NCI-H2081 (cell line): Measurements from ENCODE around the gene CAMKV.
A peak's percentile ranks its signal among the peaks of the same experiment; 100 is the strongest.

ENCODE experiments used
- DNase-seq, 2 experiments: peaks; one replicate each; lab custom pipeline; 2025; lab: John Stamatoyannopoulos, UW

The CAMKV gene

GRCh38 chr3:49896345-49896744 lies 26.6 kb upstream of the CAMKV start:
- no peak for DNase-seq

- no peak for DNase-seq
Observed at GRCh38 chr3:49895791-49896190, 26.1 kb upstream of the CAMKV start.

GRCh38 chr3:49889296-49889695 lies 19.6 kb upstream of the CAMKV start:
- DNase-seq = no peak

- no peak for DNase-seq
Observed at GRCh38 chr3:49886922-49887265, 17.2 kb upstream of the CAMKV start.

GRCh38 chr3:49883998-49884397 lies 14.3 kb upstream of the CAMKV start:
- DNase-seq = no peak

- no peak for DNase-seq
Observed at GRCh38 chr3:49882166-49882565, 12.5 kb upstream of the CAMKV start.

- no peak for DNase-seq
Observed at GRCh38 chr3:49880581-49881315, 11.0 kb upstream of the CAMKV start.

GRCh38 chr3:49879721-49880120 lies 10.0 kb upstream of the CAMKV start:
- no peak for DNase-seq

- DNase-seq = no peak
Observed at GRCh38 chr3:49878686-49879085, 9.0 kb upstream of the CAMKV start.

- DNase-seq = no peak
Observed at GRCh38 chr3:49877716-49878115, 8.0 kb upstream of the CAMKV start.

- no peak for DNase-seq
Observed at GRCh38 chr3:49876567-49876966, 6.9 kb upstream of the CAMKV start.

GRCh38 chr3:49873623-49874022 lies 3.9 kb upstream of the CAMKV start:
- no peak for DNase-seq

- DNase-seq = no peak
Observed at GRCh38 chr3:49872801-49873281, 3.1 kb upstream of the CAMKV start.

GRCh38 chr3:49871531-49872153 lies 1.9 kb upstream of the CAMKV start:
- no peak for DNase-seq

GRCh38 chr3:49868862-49869466 lies 742 bp downstream of the CAMKV start:
- DNase-seq = no peak

- no peak for DNase-seq
Observed at GRCh38 chr3:49867871-49868321, 1.8 kb downstream of the CAMKV start.

- DNase-seq = no peak
Observed at GRCh38 chr3:49867400-49867799, 2.3 kb downstream of the CAMKV start.

- no peak for DNase-seq
Observed at GRCh38 chr3:49865198-49865784, 4.4 kb downstream of the CAMKV start.

- no peak for DNase-seq
Observed at GRCh38 chr3:49864505-49864904, 5.2 kb downstream of the CAMKV start.

GRCh38 chr3:49859576-49860305 lies 10.0 kb downstream of the CAMKV start:
- no peak for DNase-seq

- DNase-seq = peak; percentile 90
Observed at GRCh38 chr3:49856181-49857005, 13.3 kb downstream of the CAMKV start, which contains the start of gene TRAIP. Gene TRAIP, minus strand, starts transcription at chr3:49856564. Its CDS starts 111 bp downstream, at chr3:49856453.
